Measurements from ENCODE around the gene CFAP299.

DNA sequence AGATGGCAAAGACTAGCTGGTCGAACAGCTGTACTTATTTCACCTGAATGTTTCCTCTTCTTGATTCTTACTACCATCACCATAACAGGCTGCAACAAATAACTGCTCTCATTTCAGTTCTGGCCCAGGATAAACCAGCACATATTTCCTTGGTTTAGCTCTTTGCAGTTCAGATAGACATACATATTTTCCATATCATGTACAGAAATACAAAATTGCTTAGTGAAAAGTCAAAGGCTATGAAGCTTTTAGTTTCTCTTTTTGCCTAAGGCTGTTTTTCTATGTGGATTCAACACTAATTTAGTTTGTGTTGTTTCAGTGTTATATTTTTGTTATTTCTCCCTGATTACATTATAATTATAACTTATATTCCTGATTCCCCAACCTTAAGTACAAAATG lies 591.4 kb downstream of the CFAP299 start:
- TF ChIP-seq, protein P1, sequence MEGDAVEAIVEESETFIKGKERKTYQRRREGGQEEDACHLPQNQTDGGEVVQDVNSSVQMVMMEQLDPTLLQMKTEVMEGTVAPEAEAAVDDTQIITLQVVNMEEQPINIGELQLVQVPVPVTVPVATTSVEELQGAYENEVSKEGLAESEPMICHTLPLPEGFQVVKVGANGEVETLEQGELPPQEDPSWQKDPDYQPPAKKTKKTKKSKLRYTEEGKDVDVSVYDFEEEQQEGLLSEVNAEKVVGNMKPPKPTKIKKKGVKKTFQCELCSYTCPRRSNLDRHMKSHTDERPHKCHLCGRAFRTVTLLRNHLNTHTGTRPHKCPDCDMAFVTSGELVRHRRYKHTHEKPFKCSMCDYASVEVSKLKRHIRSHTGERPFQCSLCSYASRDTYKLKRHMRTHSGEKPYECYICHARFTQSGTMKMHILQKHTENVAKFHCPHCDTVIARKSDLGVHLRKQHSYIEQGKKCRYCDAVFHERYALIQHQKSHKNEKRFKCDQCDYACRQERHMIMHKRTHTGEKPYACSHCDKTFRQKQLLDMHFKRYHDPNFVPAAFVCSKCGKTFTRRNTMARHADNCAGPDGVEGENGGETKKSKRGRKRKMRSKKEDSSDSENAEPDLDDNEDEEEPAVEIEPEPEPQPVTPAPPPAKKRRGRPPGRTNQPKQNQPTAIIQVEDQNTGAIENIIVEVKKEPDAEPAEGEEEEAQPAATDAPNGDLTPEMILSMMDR (IDR thresholded peaks at IDR 0.05): no peak
- TF ChIP-seq POLR2A (IDR thresholded peaks at IDR 0.05) (no peak), POLR2AphosphoS5 (IDR thresholded peaks at IDR 0.05) (no peak)
